ENCODE results near the gene SARNP. TPM values are rescaled to one million over a fixed set of nuclear protein-coding genes. Genes with fewer than 3 reads are reported as not detected.

Gene SARNP
- 84.2 TPM for total RNA-seq

DNA sequence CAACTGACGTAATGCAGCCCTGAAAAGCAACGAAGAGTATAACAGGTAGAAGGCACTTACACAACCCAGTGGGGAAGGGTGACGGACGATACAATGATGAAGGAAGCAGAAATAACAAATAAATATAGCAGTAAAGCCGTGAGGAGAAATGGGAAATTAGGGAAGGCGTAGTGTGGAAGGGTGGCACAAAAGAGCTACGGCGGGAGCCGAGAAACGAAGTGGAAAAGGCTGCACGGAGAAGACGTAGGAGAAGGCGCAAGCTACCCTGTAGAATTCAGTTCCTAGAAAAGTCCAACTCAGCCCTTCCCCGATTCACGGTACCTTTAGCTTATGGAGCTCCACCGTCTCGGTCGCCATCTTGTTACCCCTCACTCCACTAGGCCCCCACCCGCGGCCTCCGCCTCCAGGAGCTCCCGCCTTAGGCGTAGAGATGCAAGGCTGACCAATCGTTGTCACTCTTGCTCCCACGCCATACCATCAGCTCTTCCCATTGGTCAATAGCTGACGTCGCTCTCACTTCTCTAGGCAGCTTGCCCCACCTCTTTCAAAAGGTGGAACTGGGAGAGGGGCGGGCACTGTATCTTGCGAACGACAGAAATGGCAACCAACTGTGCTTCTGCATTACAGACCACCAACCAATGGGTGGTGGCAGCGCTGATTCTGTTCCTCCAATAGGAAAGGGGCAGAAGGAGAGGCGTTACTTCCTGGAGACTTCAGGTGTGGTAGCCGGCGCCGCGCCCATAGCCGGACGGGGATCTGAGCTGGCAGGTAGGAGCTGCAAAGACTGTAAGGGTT lies at the start of gene SARNP, which contains the start of gene ORMDL2:
SARNP (minus strand) TSS at position 380 of the 795 bp plus-strand sequence; CDS start at position 357, 23 bp downstream.
ORMDL2 (plus strand) TSS at position 697 of the 795 bp plus-strand sequence. CDS start 959 bp downstream, outside the sequence.

GRCh38 chr12:55842681-55843429 lies 25.3 kb upstream of the SARNP start, which contains the start of gene MMP19:
Gene MMP19, minus strand, starts transcription at chr12:55842936. Its CDS starts 106 bp downstream, at chr12:55842830.

GRCh38 chr12:55742719-55743405 lies 74.7 kb downstream of the SARNP start, which contains the start of gene GDF11:
Gene GDF11, plus strand, starts transcription at chr12:55743122. Its CDS starts 195 bp downstream, at chr12:55743317.

DNA sequence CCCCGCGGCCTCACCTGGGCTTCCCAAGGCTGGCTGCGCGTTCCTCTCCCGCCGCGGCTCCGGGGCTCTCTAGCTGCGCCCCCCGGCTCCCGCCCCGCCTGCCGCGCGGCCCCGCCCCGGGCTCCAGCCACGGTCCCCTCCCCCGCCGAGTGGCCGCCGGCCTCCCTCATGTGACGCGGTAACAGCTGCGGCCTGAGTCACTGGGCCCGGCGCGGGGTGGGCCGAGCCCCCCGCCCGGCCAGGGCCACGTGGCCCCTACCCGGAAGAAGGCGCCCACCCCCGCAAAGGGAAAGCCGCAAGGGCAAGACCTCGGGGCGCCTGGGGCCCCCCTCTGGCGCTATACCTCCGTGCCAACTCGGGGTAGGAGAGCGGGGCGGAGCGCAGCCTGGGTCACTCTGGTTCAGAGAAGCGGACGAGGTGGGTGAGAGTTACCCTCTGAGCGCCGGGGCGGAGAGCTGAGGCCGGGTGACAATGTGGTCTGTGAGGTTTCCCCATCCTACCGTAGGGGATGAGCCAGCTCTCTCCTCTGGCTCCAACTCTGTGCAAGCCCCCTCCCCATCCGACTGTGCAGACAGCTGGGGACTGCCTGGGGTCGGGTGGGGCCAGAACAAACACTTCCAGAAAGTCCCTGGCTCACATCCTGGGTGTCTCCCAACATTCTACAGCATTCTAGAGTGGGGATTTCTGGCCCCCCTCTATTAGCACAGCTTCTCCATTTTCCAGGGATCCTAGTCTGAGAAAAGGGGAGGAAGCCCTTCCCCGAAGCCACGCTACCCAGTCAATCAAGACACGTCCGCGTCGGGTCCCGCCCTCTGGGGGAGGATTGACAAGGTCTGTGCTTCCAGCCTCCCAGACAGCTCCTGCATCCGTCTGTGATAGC lies 88.3 kb downstream of the SARNP start, which contains the start of gene CD63:
CD63 (minus strand) TSS at position 71 of the 880 bp plus-strand sequence. CDS start 668 bp downstream, outside the sequence.

GRCh38 chr12:55720071-55720564 lies 97.4 kb downstream of the SARNP start, which contains the start of gene RDH5:
Gene RDH5, plus strand, starts transcription at chr12:55720393. Its CDS starts 792 bp downstream, at chr12:55721185.

GRCh38 chr12:55715833-55716581 lies 101.5 kb downstream of the SARNP start, which contains the start of gene BLOC1S1:
Gene BLOC1S1, plus strand, starts transcription at chr12:55716046. Its CDS starts 6 bp downstream, at chr12:55716052.

GRCh38 chr12:55707841-55708694 lies 109.5 kb downstream of the SARNP start, which contains the start of gene ITGA7:
Gene ITGA7, minus strand, starts transcription at chr12:55707904. Its CDS starts 222 bp downstream, at chr12:55707682.

Small RNA genes within 50 kb of the gene (small RNA-seq; reads per million reads assigned to genes)
- gene AC009779.1 (ENCODE audit: low replicate concordance) = not detected
- gene RF00017 (ENCODE audit: low replicate concordance) = not detected

Other genes starting within 250 kb of the SARNP start
- not detected for gene OR2AP1, start 245.3 kb downstream of the SARNP start, total RNA-seq
- not detected for gene OR10P1, start 180.8 kb downstream of the SARNP start, total RNA-seq
- gene ITGA7, start 109.8 kb downstream of the SARNP start, total RNA-seq = 11.6 TPM
- 22.8 TPM for gene BLOC1S1, start 101.7 kb downstream of the SARNP start, total RNA-seq
- gene RDH5, start 97.3 kb downstream of the SARNP start, total RNA-seq = 9.1 TPM
- gene CD63, start 88.7 kb downstream of the SARNP start, total RNA-seq = 119 TPM
- gene GDF11, start 74.6 kb downstream of the SARNP start, total RNA-seq = 11.0 TPM
- 5.9 TPM for gene ORMDL2, start 317 bp upstream of the SARNP start, total RNA-seq
- 31.9 TPM for gene DNAJC14, start 11.9 kb upstream of the SARNP start, total RNA-seq
- not detected for gene MMP19, start 25.2 kb upstream of the SARNP start, total RNA-seq
- 14.4 TPM for gene PYM1, start 110.2 kb upstream of the SARNP start, total RNA-seq
- 13.5 TPM for gene DGKA, start 113.4 kb upstream of the SARNP start, total RNA-seq
- gene PMEL, start 148.3 kb upstream of the SARNP start, total RNA-seq = not detected
- 10.6 TPM for gene CDK2, start 149.1 kb upstream of the SARNP start, total RNA-seq
- gene RAB5B, start 156.4 kb upstream of the SARNP start, total RNA-seq = 62.0 TPM
- 11.9 TPM for gene SUOX, start 179.6 kb upstream of the SARNP start, total RNA-seq
- gene IKZF4, start 203.3 kb upstream of the SARNP start, total RNA-seq = 8.5 TPM
- gene RPS26, start 224.2 kb upstream of the SARNP start, total RNA-seq = 22.8 TPM